Fibroblast of the aortic adventitia (primary cell): ENCODE data around the gene DDB1. TPM values are rescaled to one million over a fixed set of nuclear protein-coding genes. Genes with fewer than 3 reads are reported as not detected.

Source experiments
- DNase-seq: peaks from one replicate; pipeline ENCODE4 v3.0.0-alpha.2; 2010; ENCODE audit warnings: low read depth
- H3K4me3 ChIP-seq: 2 replicates; pipeline ENCODE4 v1.5.1; 2011; ENCODE audit warnings: low read depth, mild to moderate bottlenecking, control low read depth, low read length, moderate library complexity
- CTCF ChIP-seq: IDR thresholded peaks from 2 replicates; pipeline ENCODE4 v1.5.1; 2011; ENCODE audit warnings: mild to moderate bottlenecking, low read length, control low read depth, inconsistent platforms; ENCODE audit not compliant: insufficient read depth
- total RNA-seq: library from RNA; depleted of rRNA; stranded (reverse); fragments of >200 nt; gene quantifications from 2 replicates; pipeline ENCODE4 v1.2.3, GENCODE V29; 2012; ENCODE audit warnings: low replicate concordance

The DDB1 gene
- total RNA-seq, 1 donor, result 290 TPM

GRCh38 chr11:61279934-61280659 is 52.8 kb downstream of the DDB1 start:
- TF ChIP-seq CTCF, result no peak
- H3K4me3 ChIP-seq, result no peak overlapping the region
- peak; percentile 30 for DNase-seq

GRCh38 chr11:61278001-61278470 is 54.9 kb downstream of the DDB1 start:
- TF ChIP-seq CTCF, result no peak
- no peak overlapping the region for H3K4me3 ChIP-seq
- no peak for DNase-seq

GRCh38 chr11:61277186-61278000 is 55.5 kb downstream of the DDB1 start:
- no peak for TF ChIP-seq CTCF
- no peak overlapping the region for H3K4me3 ChIP-seq
- DNase-seq, result no peak

GRCh38 chr11:61275191-61275590 is 57.7 kb downstream of the DDB1 start:
- no peak overlapping the region for H3K4me3 ChIP-seq
- TF ChIP-seq CTCF, result no peak
- DNase-seq, result no peak

- no peak overlapping the region for H3K4me3 ChIP-seq
- DNase-seq, result no peak
Measured at GRCh38 chr11:61274084-61274483, 58.8 kb downstream of the DDB1 start.

More at GRCh38 chr11:61274084-61274483, 58.8 kb downstream of the DDB1 start:
- no peak for TF ChIP-seq CTCF
